Activated CD8-positive, alpha-beta memory T cell treated with anti-CD3 and anti-CD28 coated beads, Interleukin-2, amount 50 U/mL, for 24 hours (primary cell): ENCODE results near the gene LMX1B.

ENCODE experiments used
- DNase-seq: peaks from one replicate; pipeline ENCODE4 v3.0.0-alpha.2; 2020; ENCODE audit errors: extremely low read depth

Gene LMX1B

DNA sequence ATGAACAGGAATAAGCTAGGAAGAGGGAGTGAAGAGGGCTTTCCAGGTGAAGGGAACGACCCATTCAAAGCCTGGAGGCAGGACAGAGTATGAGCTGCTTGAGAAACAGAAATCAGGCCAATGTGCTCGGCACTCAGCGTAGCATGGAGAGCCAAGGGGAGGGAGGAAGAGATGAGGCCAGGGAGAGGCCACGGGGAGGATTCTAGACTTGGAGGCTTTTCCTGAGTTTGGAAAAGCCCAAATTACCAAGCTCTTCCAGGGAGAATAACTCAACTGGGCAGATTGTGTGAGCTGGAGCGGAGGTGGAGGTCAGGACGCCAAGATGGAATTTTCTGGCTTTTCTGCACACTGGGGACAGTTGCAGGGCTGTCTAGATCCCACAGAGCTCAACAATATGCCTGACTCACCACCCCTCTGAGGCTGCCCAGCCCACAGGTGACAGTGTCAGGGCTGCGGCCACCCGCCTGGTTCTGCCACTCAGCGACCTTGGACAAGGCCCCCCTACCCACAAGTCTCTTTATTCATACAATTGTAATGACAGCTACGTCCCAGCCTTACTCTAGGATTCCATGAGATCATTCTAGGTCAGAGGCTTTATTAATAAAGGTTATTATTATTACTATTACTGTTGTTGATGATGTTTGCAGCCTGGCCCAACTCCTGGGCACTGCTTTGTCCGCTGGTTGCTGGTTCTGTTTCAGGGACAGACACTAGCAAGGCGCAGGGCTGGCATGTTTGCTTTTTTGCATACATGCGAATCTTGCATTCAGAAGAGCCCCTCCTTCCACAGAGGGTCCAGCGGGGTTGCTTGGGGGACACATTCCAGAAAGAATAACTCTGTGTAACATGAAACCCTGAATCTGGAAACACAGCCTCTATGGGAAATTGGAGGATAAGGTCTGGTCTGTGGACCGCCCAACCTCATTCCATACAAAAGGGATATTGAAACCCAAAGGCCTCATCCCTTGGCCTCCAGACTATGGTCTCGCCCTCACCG, 9.4 kb upstream of the LMX1B start:
- no peak for DNase-seq

DNA sequence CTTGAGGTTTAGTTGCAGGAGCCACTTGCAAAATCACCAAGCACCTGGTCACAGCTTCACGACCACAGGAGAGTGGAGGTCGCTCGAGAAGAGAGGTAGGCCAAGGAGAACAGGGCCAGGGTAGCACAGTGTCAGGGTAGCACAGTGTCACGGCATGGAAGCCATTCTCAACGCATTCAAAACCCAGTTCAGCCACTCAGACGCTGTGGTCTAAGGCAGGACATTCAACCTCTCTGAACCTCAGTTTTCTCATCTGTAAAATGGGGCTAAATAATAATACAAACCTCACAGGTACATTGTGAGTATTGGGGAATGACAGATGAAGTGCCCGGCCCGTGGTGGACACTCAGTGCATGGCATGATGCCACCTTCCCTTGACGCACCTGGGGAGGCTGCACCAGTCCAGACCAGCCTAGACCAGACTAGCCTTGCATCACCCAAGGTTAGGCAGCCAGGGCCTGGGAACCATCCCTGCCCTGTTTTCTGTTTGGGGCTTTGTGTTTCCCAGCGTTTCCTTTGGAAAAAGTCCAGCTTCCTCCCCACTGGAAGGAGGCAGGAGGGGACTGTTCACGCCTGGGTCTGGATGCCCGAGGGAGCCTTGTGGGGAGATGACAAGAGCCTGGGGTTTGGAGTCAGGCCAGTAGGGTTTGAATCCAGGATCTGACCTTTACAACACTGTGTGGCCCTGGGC, 7.8 kb upstream of the LMX1B start:
- no peak for DNase-seq

DNA sequence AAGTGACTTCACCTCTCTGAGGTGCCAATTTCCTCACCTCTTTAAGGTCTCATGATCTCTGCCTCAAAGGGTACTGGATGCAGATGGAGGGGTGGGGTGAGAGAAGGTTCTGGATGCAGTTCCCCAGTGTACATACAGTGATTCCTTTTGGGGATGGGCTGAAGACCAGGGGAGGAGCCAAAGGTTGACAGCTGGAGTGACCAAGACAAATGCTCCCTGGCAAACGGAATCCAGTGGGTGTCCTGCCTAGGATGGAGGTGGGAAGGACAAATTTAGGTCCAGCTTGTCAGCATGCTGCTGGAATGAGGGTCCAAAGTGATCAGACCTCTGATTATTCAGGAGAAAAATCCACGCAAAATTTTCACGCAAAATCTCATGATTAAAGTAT, 7.3 kb upstream of the LMX1B start:
- DNase-seq = no peak

DNA sequence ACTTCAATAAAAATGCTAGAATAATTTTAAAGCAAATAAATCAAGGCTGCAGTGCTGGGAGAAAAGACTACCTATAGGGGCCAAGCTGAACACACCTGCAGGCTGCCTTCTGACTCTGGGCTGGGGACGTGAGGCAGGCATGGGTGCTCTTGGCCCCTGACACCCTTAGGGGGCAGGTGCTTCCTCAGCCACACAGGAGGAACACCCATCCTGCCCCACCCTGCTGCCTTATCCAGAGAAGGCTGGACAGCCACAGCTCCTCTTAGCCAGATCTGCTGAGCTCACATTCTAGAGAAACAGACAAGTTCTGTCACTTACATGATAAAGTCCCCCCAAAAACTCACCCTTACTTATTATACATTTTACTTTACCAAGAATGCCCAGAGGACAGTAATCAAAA, 6.6 kb upstream of the LMX1B start:
- no peak for DNase-seq

DNA sequence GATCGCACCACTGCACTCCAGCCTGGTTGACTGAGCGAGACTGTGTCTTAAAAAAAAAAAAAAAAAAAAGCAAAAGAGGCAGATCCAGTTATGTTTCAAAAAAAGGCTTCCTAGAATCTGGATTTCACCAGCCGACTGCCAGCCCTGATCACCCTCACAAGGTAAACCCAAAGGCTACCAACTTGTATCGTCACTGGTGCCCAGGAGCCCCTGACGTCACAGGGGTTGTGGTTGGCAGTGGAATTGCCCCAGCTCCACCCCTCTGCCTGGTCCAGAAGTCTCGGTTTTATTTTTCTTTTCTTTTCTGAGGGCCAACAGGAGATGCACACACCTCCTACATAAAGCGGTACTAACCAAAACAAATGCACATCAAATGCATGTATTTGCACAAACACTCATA, 6.0 kb upstream of the LMX1B start:
- no peak for DNase-seq

DNA sequence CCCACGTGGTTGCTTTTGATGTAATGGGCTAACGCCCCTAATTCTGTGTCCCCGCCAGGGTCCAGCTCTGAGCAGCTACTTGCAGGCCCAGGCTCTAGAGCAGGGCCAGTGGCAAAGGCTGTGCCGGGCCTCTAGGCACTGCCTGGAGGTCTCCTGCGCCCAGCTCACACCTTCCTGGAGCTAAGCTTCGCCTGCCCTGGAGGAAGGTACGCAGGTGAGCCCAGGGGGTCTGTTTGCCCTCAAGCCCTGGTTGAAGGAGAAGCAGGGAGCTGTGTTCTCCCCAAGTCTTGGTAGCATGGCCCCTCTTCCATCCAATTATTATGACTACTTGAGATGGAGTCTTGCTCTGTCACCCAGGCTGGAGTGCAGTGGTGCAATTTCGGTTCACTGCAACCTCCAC, 5.2 kb upstream of the LMX1B start:
- no peak for DNase-seq

DNA sequence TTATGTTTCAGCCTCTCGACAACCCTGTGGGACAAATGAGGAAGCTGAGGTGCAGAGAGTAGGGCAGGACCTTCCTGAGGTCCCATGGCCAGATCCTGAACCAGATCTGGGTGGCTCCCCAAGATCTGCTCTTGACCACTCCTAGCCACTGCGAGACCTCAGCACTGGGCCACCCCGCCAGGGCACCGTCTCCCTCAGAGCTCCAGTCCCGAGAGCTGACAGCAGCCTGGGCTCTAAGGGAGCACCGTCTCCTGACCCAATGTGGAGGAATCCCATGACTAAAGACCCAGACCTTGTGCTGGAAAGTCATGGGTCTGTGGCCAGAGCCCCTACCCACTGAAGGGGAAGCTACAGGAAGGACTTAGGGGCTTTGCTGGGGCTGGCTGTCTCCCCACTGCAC, 4.5 kb upstream of the LMX1B start:
- DNase-seq = no peak

DNA sequence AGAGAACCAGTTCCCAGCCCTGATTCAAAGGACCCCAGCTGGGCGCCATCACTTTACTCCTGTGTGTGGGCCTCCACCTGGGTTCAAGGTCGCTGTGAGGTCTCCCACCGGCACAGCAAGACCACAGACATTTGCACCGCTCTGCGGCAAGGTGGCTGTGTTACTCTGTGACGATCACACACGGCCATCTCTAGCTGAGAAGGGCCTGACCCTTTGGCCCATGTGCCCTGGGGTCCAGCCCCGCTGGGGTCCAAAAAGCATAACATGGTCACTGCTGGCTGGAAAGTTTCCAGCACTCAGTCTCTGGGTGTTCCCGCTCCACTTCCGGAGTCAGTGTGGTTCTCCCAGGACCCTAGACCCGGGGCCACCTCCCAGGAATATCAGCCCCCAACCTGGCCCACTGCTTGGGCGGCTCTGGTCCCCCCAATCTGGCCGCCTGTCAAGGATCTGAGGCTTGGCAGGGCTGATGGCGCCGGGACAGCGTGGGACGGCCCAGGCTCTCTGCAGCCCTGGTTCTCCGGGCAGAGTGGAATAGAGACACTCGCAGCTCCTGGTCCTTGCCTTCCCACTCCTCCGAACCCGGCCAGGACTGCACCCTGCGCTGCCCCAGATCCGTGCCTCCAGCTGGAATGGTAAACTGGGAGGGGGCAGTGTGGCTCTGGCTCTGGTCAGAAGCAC, 3.9 kb upstream of the LMX1B start:
- no peak for DNase-seq

DNA sequence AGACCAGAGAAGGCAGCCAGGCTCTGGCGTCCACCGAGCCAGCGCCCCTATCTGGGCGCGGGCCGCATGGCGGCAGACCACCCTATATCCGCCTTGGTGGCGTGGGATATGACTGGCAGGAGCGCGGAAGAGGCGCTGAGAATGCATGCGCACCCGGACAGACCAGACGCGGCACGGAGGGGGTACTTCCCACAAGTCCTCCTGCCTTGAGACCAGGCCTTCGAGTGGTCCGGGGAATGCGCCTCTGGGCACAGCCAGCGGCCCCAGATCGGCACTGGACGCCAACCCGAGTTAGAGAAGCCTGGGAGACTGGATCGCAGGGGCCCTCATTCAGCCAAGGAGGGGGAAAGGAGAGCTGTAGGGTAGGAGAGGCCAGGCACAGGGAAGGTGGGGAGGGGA, 2.5 kb upstream of the LMX1B start:
- DNase-seq = no peak

DNA sequence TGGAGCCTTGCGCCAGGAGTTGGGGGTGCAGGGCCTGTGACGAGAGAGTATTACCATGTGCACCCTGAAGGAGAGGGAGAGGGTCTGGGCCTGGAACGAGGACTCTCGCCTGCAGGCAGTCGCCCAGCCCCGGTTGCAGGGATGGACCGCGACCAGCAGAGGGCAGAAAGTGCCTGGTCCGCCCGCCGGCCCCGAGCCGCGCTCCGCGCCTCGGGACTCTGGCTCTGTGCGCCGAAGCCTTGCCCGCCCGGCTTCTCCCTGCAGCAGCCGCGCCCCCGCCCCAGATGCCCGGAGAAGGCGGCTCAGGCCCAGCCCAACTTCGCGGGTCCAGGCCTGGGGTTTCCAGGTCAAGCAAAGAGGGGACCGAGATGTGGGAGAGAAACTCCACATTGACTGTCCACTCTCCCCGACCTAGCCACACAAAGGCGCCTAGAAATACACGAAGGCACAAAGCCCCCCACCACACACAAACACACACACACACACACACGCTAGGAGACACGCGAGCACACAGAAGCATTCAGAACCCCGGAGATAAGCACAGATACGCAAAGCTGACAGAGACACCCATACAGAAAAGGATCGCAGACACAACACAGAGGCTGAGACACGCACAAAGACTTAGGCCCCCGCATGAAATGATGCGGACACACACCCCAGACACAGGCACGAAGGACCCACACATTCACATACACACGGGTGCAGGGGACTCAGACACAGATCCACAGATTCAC, 2.0 kb upstream of the LMX1B start:
- peak; percentile 30 for DNase-seq

DNA sequence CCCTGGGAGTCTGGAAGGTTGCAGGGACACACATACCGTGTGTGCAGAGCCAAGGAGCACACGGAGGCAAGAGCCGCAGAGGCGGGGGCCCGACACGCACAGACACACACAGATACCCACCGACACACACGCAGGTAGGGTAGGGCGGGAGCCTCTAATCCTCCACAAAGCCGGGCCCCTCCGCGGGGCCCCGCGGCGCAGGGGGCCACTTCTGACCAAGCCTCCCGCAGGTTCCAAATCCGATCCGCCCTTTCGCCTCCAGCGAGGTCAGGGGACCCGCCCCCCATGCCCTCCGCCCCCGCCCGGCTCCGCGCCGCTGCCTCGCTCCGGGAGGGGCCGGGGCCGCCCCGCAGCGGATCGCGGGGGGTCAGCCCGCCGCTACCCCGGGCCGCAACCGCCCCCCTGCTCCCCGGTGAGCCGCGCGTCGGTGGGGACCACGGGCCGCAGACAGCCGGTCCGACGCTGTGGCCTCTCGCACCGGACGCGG, 1.4 kb upstream of the LMX1B start:
- DNase-seq = no peak

DNA sequence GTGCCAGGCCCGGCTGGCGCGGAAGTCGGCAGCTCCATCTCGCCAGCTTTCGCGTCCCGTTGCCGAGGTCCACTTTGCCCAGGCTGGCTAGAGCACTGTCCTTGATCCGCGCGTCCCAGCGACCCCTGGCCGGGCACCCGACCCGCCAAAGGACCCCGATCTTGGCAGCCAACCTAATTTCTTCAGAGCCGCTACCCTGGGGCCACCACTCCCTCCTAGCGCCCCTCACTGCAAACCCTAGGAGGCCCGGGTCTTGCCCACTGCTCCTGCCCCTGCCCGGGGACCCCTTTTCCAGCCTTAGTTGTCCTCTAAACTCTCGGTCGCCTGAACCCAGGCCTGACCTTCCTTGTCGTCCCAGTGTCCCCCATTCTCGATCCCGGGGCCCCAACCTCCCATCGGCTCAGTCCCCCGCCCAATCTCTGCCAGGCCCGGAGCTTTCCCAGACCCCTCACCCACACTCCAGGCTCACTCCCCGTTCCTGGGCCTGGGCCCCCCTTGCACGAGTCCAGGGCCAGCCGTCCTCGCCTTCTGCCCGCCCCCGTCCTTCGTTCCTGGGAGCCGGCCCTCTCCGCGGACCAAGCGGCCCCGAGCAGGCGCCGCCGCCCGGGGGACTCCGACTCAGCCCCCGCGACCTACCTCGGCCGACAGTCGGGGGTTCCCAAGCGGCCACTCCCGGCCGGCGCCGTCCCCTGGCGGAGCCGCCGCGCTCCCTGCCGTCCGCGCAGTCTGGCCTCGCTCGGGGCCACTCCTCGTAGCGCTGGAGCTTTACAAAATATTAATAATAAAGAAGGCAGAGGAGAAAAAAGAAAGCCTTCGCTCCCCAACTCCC, 701 bp upstream of the LMX1B start:
- no peak for DNase-seq

DNA sequence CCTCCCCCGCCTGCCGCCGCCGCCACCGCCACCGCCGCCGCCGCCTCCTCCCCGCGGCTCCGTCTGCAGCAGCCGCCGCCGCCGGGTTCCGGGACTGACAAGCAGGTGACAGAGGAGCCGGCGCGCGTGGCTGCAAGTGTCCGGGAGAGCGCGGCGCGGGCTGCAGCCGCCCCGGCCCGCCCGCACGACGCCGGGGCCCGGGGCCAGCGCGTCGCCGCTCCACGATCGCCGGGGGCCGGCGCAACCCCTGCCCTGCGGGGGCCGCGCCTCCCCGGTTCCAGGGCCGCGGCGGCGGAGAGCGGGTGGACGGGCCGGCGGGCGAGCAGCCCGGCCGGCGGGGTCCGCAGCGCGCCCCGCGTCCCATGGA, 343 bp downstream of the LMX1B start:
- no peak for DNase-seq

DNA sequence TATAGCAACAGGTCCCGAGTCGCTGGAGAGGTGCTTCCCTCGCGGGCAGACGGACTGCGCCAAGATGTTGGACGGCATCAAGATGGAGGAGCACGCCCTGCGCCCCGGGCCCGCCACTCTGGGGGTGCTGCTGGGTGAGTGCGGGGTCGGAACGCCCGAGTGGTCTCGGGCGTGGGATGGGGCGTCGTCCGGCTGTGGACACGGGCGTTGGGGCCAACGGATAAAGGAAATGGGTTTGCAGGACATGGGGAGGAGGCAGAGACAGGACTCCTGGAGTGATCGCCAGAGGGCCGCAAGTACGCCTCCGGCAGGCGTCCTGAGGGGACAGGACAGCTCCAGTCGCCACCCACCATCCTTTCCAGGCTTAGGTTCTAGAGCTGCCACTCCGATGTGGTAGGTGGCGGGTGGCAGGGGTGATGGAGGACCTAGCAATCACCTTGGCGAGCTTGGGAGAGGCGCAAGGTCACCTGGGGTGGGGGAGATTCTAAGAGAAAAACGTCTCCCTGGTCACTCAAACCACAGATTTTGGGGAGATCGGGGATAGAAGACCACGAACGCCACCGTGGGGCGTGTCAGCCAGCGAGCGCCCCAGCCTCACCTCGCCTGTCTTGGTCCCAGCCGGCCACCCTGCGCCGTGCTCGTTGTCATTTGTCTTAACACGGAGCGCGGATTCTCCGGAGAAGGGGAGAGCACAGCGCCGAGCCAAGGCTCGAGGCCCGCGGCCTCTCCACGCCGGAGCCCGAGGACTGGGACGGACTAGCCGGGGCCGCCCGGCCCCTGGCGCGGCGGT, 922 bp downstream of the LMX1B start:
- DNase-seq = no peak

DNA sequence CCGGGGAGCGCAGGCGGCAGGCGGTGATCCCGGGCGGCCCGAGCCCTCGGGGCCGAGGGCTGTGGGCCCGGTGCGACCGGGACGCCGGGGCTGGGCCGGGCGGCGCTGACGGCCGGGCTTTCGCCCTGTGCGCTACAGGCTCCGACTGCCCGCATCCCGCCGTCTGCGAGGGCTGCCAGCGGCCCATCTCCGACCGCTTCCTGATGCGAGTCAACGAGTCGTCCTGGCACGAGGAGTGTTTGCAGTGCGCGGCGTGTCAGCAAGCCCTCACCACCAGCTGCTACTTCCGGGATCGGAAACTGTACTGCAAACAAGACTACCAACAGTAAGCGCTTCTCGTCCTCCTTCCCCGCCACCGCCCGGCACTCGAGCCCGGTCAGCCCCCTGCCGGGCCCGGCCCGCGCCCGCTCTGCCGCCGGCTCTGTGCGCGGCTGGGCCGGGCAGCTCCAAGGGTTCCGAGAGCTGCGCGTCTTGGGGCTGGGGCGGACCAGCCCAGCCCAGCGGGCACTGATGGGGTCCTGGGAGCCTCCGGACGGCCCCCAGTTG, 1.6 kb downstream of the LMX1B start:
- DNase-seq = no peak

DNA sequence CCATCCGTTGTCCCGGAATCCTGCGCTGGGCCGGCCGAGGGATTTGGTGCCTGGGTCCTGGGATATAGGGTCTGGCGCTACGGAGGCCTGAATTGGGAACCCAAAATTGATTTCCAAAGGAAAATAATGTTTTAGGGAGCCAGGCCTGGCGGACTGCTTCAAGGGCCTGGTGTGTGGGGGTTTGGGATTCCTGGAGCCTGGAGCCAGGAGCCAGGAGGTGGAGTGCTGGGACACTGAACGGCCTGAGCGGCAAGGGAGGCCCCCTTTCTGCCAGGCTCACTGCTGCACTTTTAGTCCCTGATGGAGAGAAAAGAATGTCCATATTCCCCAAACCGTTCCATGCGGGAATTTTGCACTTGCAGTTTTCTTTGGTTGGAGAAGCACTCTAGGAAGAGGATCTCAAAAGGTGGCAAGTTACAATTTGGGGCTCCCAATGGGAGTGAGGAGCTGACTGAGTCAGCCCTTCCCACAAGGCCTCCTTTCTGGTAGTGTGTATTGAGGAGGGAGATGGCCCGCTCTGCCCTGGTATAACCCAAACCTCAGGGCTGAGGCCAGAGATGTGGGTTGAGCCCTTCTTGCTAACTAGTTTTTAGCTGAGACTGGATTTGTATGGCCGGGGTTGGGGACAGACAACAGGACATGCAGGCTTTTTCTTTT, 2.2 kb downstream of the LMX1B start:
- DNase-seq = no peak

DNA sequence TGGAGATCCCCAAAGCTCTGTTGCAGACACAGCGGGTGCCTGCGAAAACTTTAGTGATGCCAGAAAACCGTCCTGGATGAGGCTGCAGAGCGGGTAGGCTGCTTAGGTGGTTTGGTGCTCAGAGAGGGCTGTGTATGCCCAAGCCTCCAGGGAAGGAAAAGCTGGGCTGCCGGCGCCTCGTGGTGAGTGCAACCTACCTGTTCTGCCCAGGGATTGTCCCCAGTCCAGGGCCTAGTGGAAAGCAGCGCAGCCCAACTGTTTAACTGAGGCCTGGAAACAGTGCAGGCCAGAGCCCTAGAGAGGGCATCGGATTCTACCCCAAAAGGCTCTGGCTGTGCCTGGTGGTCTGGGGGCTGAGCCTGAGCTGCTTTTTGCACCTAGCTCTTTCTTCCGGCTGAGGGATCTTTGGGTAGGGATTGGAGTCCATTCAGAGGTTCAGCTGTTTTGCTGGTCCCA, 2.8 kb downstream of the LMX1B start:
- no peak for DNase-seq

DNA sequence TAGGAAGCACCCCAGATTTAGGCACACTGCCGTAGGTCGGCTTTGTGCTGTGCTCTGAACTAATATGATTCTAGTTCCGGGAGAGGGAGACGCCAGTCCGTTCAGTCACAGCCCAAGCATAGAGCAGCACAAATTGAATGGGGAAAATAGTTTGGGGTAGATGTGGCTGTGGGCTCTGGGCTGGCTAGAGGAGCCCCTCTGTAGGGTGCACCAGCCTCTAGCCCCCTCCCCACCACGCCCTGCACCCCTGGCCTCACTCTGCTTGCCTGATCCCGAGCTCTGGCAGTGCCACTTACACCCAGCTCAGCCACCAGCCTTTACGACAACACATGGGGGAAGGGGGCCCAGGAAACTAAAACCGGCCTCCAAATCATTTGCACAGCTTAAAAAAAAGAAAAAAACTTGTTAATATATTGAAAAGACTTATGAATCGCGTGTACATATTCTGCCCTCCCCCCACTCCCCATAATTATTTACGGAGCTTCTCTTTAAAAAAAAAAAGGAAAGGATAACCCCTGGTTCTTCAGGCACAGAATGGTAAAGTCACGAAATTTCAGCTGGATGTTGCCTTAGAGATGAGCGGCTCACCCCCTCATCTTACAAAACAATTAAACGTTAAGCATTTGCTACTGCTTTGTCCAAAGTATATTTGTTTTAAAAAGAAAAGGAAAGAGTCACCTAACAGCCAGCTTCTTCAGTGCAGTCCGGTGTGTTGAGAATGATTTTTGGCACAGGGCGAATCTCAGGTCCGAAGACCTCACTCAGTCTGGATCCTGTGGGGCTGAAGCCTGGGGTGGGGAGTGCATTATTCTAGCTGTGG, 3.5 kb downstream of the LMX1B start:
- no peak for DNase-seq
